SK-N-SH (cell line): ENCODE measurements around the gene IMMP1L. TPM values are rescaled to one million over a fixed set of nuclear protein-coding genes. Genes with fewer than 3 reads are reported as not detected.

ENCODE experiments used
- CTCF ChIA-PET: fragments of 300-600, 350-600 bp; formaldehyde crosslinking; extraction: SDS; loops from one replicate; lab custom pipeline; 2021; lab: Yijun Ruan, JAX
- POLR2A ChIA-PET: fragments of 350-600 bp; sonication (Branson Sonifier 250); formaldehyde crosslinking; extraction: SDS; loops from one replicate; lab custom pipeline; 2020; ENCODE audit warnings: antibody characterized with exemption, inconsistent platforms; lab: Yijun Ruan, JAX
- DNase-seq: peaks from one replicate; pipeline ENCODE4 v3.0.0; 2012
- H2AFZ ChIP-seq: fragments of 200-600 bp; sonication (generic); 2 replicates; pipeline ENCODE4 v1.8.1; 2016; ENCODE audit warnings: antibody characterized with exemption, mild to moderate bottlenecking, low read depth
- H3F3A ChIP-seq: fragments of 200-600 bp; sonication (generic); replicated peaks from 2 replicates; pipeline ENCODE3; 2016; ENCODE audit warnings: antibody characterized with exemption, mild to moderate bottlenecking; ENCODE audit not compliant: insufficient read depth
- H3K27ac ChIP-seq, 2 experiments: fragments of 200-500 bp in 1 of 2; fragments of 200-600 bp in 1 of 2; sonication (Bioruptor generic) in 1 of 2; sonication (generic), shearing (Covaris generic) in 1 of 2; 2 replicates each; pipeline versions ENCODE4 v1.5.1 to v1.6.1; 2014 to 2016; ENCODE audit warnings: low read depth in 2 of 2, inconsistent platforms in 1 of 2, low read length in 1 of 2, mild to moderate bottlenecking in 1 of 2, mixed read lengths in 1 of 2
- H3K27me3 ChIP-seq: fragments of 200-600 bp; sonication (generic), shearing (Covaris generic); 2 replicates; pipeline ENCODE4 v1.6.1; 2016; ENCODE audit warnings: mixed run types; ENCODE audit not compliant: insufficient read depth
- H3K36me3 ChIP-seq, 2 experiments: fragments of 200-500 bp in 1 of 2; fragments of 200-600 bp in 1 of 2; sonication (Bioruptor generic) in 1 of 2; sonication (generic) in 1 of 2; replicated peaks in 1 of 2; 2 replicates each; pipeline versions ENCODE3 to v1.5.1; 2014 to 2016; ENCODE audit warnings: low read length in 1 of 2, mild to moderate bottlenecking in 1 of 2; ENCODE audit not compliant: insufficient read depth in 2 of 2, control insufficient read depth in 1 of 2
- H3K4me1 ChIP-seq, 2 experiments: fragments of 200-500 bp in 1 of 2; fragments of 200-600 bp in 1 of 2; sonication (Bioruptor generic) in 1 of 2; sonication (generic), shearing (Covaris generic) in 1 of 2; 2 replicates each; pipeline versions ENCODE4 v1.5.1 to v1.6.1; 2014 to 2016; ENCODE audit warnings: low read depth in 1 of 2, low read length in 1 of 2, mixed run types in 1 of 2; ENCODE audit not compliant: insufficient read depth in 2 of 2, control insufficient read depth in 1 of 2
- H3K4me2 ChIP-seq: fragments of 200-600 bp; sonication (generic), shearing (Covaris generic); 2 replicates; pipeline ENCODE4 v1.6.1; 2017; ENCODE audit warnings: mixed run types
- H3K4me3 ChIP-seq, 2 experiments: fragments of 200-500 bp in 1 of 2; fragments of 200-600 bp in 1 of 2; sonication (Bioruptor generic) in 1 of 2; sonication (generic), shearing (Covaris generic) in 1 of 2; 2 replicates each; pipeline versions ENCODE4 v1.5.1 to v1.8.1; 2014 to 2016; ENCODE audit warnings: low read depth in 2 of 2, inconsistent platforms in 1 of 2, low read length in 1 of 2, mild to moderate bottlenecking in 1 of 2, mixed read lengths in 1 of 2, moderate library complexity in 1 of 2
- H3K79me2 ChIP-seq: fragments of 200-600 bp; sonication (generic); 2 replicates; pipeline ENCODE4 v1.8.1; 2017; ENCODE audit warnings: mild to moderate bottlenecking; ENCODE audit not compliant: insufficient read depth
- H3K9ac ChIP-seq: fragments of 200-600 bp; sonication (generic); 2 replicates; pipeline ENCODE4 v1.6.1; 2017; ENCODE audit warnings: mixed run types
- H3K9me2 ChIP-seq: fragments of 200-600 bp; sonication (generic); 2 replicates; pipeline ENCODE4 v1.6.1; 2017; ENCODE audit warnings: mixed run types
- H3K9me3 ChIP-seq: fragments of 200-600 bp; sonication (generic); 2 replicates; pipeline ENCODE4 v1.6.1; 2017; ENCODE audit warnings: mixed run types, mild to moderate bottlenecking, moderate library complexity
- H4K20me1 ChIP-seq: fragments of 200-600 bp; sonication (generic); 2 replicates; pipeline ENCODE4 v1.6.1; 2017; ENCODE audit warnings: mild to moderate bottlenecking, mixed run types; ENCODE audit not compliant: insufficient read depth
- FOXJ3 ChIP-seq: sonication (generic); formaldehyde crosslinking; IDR thresholded peaks from 2 replicates; pipeline ENCODE4 v1.5.1; 2020; ENCODE audit warnings: mild to moderate bottlenecking, missing genetic modification reagents
- FOXM1 ChIP-seq: IDR thresholded peaks from 2 replicates; pipeline ENCODE4 v1.4.0; 2012; ENCODE audit warnings: low read depth, mild to moderate bottlenecking
- GABPA ChIP-seq: IDR thresholded peaks from 2 replicates; pipeline ENCODE4 v1.4.0; 2012; ENCODE audit warnings: low read depth, mild to moderate bottlenecking
- JUND ChIP-seq: IDR thresholded peaks from 2 replicates; pipeline ENCODE4 v1.4.0; 2012
- NRF1 ChIP-seq: IDR thresholded peaks from 2 replicates; pipeline ENCODE4 v1.6.1; 2012; ENCODE audit warnings: low read depth, mild to moderate bottlenecking, low read length
- RAD21 ChIP-seq: IDR thresholded peaks from 2 replicates; pipeline ENCODE4 v1.6.1; 2012; ENCODE audit warnings: mild to moderate bottlenecking, low read length
- RCOR1 ChIP-seq: fragments of 150-350 bp; IDR thresholded peaks from 2 replicates; pipeline ENCODE4 v1.6.1; 2017; ENCODE audit warnings: antibody characterized with exemption, low read length
- TEAD4 ChIP-seq: IDR thresholded peaks from 2 replicates; pipeline ENCODE4 v1.4.0; 2012; ENCODE audit warnings: mild to moderate bottlenecking, borderline replicate concordance; ENCODE audit not compliant: insufficient read depth
- WGBS: methylation state at CpG from one replicate; pipeline ENCODE4 v1.1.6; 2017; ENCODE audit warnings: low lambda C conversion rate; 5-methylcytosine and 5-hydroxymethylcytosine counted together
- polyA plus RNA-seq, 3 experiments: library from polyadenylated mRNA; depleted of rRNA; stranded (reverse); fragments of >200 nt; gene quantifications; 2 replicates each; pipeline ENCODE4 v1.2.3, GENCODE V29; 2012

IMMP1L gene
- polyA plus RNA-seq, 1 of the 3 experiments (the other 2 are of a cell fraction) = 40.9 TPM

DNA sequence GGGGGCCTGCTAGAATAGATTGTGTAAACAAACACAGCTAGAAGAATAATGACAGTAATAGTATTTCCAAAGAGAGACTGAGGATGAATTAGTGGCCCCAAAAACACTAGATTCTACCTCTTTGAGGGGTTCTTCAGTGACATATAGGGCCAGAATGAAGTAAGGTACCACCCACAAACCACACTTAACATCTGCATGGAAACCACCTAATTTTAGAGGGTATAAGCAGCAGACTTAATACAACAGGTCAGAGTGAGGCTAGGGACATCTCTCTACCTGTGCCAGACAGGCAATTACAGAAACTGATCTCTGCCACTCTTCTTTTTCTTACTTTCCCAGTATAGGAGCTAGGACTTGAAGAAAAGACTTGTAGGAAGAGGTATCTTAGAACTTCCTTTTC is 20.3 kb upstream of the IMMP1L start:
- H2AFZ ChIP-seq = no peak overlapping the region
- ChIA-PET POLR2A (no interaction called here), CTCF (no interaction called here)
- H3K9me2 ChIP-seq = no peaks in the 10 kb centered on the region
- H3K4me3 ChIP-seq = no peak overlapping the region
- no peak for TF ChIP-seq FOXM1
- TF ChIP-seq RCOR1 = no peak
- TF ChIP-seq TEAD4 = no peak
- TF ChIP-seq, all 33 proteins: peak for 0
- Histone ChIP-seq H3K4me1 (no peaks in the 10 kb centered on the region), H3K4me2 (no peak overlapping the region), H3K36me3 (no peaks in the 10 kb centered on the region), H3K9me3 (no peaks in the 10 kb centered on the region), H3K27ac (no peak overlapping the region), H3K27me3 (no peaks in the 10 kb centered on the region), H3K79me2 (no peaks in the 10 kb centered on the region), H3K9ac (no peak overlapping the region), H3F3A (no peaks in the 10 kb centered on the region), H4K20me1 (no peaks in the 10 kb centered on the region)
- DNase-seq = no peak

DNA sequence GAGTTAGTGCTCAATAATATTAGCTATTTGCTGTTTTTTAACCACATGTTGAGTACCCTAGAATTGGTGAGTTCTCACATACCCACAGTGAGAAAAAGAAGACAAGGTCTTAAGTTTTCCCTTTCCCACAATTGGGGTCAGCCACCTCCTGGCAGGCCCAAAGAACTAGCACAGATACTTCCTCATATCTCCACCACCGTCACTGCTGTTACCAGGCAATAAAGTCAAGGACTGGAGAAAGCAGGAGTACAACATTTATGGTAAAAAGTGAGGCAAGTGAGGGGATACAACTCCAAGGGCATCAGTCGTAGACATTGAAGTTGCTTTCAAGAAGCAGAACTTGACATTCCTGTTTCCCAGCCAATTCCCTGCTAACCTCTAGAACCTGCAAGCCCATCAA is 19.8 kb upstream of the IMMP1L start:
- H3K4me3 ChIP-seq = no peak overlapping the region
- H3F3A ChIP-seq = no peaks in the 10 kb centered on the region
- 93% methylated on average over 2 of the region's 2 CpGs for WGBS
- DNase-seq = no peak
- H3K79me2 ChIP-seq = no peaks in the 10 kb centered on the region
- ChIA-PET CTCF (no interaction called here), POLR2A (no interaction called here)
- H3K9me2 ChIP-seq = no peaks in the 10 kb centered on the region
- no peak overlapping the region for H2AFZ ChIP-seq
- no peaks in the 10 kb centered on the region for H3K27me3 ChIP-seq
- H3K27ac ChIP-seq = no peak overlapping the region
- H3K9me3 ChIP-seq = no peaks in the 10 kb centered on the region
- H4K20me1 ChIP-seq = no peaks in the 10 kb centered on the region
- TF ChIP-seq GABPA = no peak
- no peak for TF ChIP-seq JUND
- no peaks in the 10 kb centered on the region for H3K36me3 ChIP-seq
- H3K4me2 ChIP-seq = no peak overlapping the region
- no peaks in the 10 kb centered on the region for H3K4me1 ChIP-seq
- H3K9ac ChIP-seq = no peak overlapping the region

DNA sequence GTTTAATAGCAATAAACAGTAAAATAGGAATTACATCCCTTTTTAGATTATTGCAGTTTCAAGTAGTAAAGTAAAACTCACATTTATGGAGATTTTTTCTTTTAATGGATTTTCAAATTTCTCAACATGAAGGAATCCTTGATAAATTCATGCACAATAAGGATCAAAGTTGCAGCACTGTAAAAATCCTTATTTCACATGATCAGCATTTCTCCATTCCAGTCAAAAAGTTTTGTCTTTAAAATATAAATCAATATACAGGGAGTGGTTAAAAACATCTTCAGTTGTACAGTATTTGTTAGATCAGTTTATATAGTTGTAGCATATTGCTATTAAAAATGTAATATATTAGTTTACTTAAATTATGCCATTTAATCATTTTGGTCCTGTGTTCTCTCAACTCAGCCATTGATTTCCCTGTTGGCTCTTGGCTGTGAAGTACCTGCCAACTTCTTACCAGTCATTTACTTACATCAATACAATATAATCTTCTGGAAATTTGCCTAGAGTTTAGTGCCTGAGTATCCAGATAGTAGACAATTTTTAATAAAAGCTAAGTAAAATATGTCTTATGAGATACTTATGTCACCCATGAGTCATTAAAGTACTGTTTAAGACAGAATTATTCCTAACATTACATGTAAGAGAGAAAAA is 12.2 kb upstream of the IMMP1L start:
- H3K4me2 ChIP-seq = no peak overlapping the region
- no peak overlapping the region for H3K27ac ChIP-seq
- no peaks in the 10 kb centered on the region for H3K9me3 ChIP-seq
- no peaks in the 10 kb centered on the region for H3K79me2 ChIP-seq
- H3K36me3 ChIP-seq = no peaks in the 10 kb centered on the region
- H3K9me2 ChIP-seq = no peaks in the 10 kb centered on the region
- H3K9ac ChIP-seq = no peak overlapping the region
- H3K27me3 ChIP-seq = no peaks in the 10 kb centered on the region
- H2AFZ ChIP-seq = no peak overlapping the region
- H3K4me3 ChIP-seq = no peak overlapping the region
- CTCF ChIA-PET = no interaction called here
- H4K20me1 ChIP-seq = no peaks in the 10 kb centered on the region
- POLR2A ChIA-PET = no interaction called here
- H3F3A ChIP-seq = no peaks in the 10 kb centered on the region
- no peak for DNase-seq
- no peak for TF ChIP-seq RAD21
- TF ChIP-seq NRF1 = no peak
- TF ChIP-seq FOXJ3 = no peak
- TF ChIP-seq RCOR1 = no peak
- H3K4me1 ChIP-seq = no peaks in the 10 kb centered on the region
